GM21717 (cell line): ENCODE measurements around the gene DUS2.
"Not testable (repeated sequence)": the region's sequence is repeated elsewhere in the genome, so short reads cannot be mapped to it uniquely, and the experiment has no call there.

ENCODE experiments used
- ATAC-seq: cut with Tn5 transposase; IDR thresholded peaks from one replicate; pipeline ENCODE4 v1.9.1; 2021; ENCODE audit warnings: mild to moderate bottlenecking, moderate library complexity; ENCODE audit not compliant: unreplicated experiment

The DUS2 gene

DNA sequence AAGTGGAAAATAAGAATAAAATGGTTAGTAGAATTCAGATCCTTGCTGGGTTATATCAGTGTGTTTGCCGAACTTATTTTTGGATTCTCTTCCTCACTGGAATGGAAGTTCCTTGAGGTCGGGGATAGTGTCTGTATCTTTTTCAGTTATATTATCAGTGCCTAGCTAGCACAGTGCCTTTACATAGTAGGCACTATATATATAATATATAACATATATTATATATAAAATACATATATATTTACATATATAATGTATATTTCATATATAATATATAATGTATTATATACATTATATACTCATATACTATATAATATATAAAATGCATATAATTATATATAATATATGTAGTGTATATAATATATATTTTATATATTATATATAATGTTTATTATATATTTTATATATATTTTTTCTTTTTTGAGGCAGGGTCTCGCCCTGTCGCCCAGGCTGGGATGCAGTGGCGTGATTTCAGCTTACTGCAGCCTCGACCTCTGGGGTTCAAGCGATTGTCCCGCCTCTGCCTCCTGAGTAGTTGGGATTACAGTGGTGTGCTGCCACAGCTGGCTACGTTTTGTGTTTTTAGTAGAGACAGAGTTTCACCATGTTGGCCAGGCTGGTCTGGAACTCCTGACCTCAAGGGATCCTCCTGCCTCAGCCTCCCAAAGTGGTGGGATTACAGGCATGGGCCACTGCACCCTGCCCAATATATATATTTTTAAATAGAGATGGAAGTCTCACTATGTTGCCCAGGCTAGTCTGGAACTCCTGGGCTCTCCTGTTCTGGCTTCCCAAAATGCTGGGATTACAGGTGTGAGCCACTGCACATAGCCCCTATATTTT, 65.3 kb downstream of the DUS2 start:
- ATAC-seq: no peak

DNA sequence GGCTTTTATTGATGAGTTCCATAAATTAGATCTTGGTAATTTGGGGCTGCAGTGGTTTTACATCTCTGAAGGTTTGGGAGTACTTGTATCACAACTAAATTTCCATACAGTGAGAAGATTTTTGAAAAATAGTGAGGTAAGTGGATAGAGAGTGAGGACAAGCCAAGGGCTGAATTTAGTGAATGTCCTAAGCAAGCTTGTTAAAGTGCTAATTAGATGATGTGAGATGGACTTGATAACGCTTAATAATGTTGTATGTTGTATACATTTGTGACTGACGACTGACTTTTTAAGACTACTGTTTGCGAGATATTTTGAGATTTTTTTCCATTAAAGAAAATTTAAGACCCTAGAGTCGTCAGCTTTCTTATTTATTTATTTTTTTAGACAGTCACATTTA, 66.0 kb downstream of the DUS2 start:
- ATAC-seq: no peak

DNA sequence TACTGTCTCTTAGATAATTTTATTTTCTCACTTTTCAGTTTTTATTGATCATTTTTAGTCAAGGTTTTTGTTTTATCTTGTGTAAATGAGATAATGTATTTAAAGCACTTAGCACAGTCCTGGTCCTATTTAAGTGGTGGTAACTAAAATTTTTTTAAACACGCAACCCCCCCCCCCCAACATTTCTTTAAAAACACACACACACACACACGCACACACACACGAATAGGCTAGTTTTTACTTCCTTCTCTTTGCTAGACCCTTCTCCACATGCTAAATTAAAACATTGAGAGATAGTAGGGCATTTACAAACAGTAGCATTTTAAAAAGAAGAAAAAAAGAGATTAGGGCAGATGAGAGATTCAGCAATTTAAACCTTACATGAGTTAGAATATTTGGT, 67.0 kb downstream of the DUS2 start:
- no peak for ATAC-seq

DNA sequence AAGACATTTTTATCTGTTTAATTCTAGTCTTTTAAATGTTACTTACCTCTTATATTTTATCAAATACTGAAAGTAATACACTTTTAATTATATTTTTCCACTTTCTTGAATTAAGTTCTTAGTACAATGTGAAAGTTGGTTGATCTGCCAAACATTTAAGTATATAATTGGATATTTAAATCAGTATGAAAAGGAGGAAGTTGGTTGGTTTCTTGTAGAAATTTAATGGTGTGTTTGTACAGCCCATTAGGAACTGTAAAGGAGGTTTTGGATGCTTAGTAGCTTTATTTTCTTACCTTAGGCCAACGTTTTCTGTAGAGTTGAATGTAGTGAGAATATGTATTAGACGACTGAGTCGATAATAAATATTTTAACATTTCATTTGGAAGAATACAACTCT, 67.4 kb downstream of the DUS2 start:
- no peak for ATAC-seq

DNA sequence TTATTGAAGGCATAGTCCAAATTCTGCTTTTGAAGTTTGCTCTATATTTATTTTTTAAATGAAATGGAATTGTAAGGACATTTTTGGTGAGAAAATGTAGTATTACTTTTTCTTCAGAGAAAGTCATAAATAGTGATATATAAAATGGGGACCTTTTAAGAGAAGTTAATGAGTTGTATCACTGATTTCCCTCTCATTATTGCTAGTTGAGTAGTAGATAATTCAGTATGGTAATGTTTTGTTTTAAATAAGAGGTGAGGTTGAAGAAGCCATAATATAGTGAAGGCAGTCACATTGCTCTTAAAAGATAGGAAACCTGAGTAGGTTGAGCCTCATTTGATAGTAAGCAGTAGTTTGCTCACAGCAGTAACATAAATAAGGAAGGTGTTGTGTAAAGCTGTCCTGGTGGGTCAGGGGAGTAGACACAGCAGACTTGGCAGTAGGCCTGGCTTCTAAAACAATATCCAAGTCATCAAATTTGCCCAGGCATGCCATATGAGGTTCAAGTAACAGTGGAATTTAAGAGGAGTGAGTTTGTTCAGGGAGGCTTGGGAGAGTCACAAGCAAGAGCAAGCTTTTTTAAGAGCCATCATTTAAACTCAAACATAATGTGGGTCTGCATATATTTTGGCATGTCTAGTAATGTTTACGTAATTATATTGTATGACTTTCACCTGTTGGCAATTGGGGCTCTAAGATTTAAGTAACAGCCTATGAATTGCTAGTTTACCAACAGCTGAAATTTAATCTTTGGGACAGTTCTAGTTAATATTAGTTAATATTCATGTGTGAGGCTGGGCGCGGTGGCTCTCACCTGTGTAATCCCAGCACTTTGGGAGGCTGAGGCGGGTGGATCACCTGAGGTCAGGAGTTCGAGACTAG, 68.5 kb downstream of the DUS2 start:
- ATAC-seq: no peak

DNA sequence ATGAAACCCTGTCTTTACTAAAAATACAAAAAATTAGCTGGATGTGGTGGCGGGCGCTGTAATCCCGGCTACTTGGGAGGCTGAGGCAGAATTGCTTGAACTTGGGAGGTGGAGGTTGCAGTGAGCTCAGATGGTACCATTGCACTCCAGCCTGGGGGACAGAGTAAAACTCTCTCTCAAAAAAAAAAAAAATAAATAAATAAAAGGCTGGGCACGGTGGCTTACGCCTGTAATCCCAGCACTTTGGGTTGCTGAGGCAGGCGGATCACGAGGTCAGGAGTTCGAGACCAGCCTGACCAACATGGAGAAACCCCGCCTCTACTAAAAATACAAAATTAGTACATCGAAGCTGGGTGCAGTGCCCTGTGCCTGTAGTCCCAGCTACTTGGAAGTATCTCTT, 69.2 kb downstream of the DUS2 start:
- not testable (repeated sequence) for ATAC-seq

DNA sequence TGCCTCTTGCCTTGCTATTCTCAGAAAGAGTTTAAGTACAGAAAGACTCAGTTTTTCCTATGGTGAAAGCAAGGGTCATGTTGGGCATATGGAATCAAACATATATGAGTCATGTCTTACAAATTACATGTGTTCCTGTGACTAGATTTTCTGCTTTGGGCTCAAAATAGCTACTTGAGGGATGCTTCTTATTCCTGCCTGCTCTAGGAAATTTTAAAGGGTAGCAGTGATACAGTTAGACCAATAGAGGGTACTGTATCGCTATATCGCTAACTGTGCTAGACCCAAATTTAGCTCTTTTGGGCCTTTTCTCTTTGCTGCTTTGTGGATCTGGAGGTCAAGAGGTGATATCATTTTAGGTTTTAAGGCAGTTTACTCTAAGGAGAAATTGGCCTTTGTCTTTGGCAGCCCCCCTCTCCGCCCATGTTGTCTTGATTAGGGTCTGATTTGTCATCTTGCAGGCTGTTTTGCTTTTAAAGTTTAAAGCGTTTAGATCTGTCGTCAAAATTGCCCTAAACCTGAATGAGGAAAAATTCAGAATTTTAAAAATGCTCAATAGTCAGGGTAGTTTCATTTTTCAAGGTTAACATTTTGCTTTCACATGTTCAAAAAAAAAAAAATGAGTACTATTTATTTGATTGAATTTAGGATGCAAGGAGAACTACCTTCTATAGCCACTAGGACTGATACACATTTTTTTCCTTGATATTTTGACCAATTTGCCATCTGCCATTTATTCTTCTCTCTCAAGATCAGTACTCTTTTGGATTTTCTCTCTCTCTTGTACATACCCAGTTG, 70.9 kb downstream of the DUS2 start:
- no peak for ATAC-seq

DNA sequence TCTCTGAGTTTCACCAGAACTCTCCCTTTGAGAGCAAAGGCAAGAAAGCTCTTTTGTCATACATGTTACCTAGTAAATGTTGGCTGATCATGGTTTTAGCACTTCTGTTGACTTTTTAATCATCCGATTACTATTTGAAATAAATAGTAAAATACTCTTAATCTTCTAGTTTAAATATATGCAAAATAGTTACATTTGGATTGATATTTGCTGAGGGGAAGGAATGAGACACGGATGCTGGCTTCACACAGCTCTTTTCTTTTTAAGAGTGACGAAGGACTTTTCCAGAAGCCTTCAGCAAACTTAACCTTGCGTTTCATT, 71.5 kb downstream of the DUS2 start:
- ATAC-seq: no peak

DNA sequence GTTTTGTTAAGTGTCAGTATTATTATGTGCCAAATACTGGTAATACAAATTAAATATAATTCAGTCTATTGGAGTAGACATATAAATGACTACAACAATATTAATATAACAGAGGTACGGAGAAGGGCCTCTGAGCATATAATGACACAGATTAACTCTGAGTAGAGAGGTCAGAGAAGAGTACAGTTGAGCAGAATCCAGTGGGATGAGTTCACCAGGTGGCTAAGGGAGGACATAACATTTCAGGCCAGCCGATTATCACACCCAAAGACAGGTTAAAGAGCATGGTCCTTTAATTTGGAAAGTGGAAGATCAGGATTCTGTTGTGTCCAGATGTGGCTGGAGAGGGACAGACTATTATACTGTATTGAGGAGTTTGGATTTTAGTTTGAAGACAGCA, 73.4 kb downstream of the DUS2 start:
- no peak for ATAC-seq

DNA sequence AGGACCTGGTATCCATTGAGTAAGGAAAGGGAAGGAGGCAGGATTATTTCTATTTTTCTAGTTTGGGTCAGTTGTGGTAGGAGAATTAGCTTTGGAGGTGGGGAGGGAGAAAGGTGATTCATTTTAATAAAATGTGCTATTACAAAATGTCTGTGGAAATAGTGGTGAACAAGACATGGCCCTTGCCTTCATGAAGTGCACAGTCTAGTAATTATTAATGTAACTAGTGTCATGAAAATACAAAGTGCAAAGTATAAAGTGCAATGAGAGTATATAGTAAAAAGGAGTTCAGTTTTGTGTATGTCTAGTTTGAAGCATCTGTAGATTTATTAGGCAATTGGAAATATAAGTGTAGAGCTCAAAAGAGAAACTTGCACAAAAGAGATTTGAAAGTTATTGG, 74.0 kb downstream of the DUS2 start:
- no peak for ATAC-seq

DNA sequence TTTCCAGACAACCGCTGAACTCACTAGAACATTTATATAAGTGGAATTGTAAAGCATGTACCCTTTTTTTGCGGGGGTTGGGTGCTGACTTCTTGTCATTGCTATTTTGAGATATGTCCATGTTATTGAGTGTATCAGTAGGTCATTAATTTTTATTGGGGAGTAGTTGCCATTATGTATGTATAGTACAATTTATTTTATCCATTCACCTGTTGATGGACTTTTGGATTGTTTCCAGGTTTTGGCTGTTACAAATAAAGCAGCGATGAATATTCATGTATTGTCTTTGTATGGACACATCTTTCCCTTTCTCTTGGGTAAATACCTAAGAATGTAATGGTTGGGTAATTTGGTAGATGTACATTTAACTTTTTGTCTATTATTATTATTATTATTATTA, 74.8 kb downstream of the DUS2 start:
- no peak for ATAC-seq

DNA sequence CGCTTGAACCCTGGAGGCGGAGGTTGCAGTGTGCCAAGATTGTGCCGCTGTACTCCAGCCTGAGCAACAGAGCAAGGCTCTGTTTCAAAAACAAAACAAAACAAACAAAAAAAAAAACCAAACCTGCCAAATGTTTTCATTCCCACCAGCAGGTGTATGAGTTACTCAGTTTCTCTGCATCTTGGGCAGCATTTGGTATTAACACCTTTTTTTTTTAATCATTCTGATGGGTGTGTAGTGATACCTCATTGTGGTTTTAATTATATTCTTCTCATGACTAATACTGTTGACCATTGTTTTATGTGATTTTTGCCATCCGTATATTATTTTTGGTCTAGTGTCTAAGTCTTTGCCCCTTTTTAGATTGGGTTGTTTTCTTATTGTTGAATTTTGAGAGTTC, 77.4 kb downstream of the DUS2 start:
- ATAC-seq: no peak

DNA sequence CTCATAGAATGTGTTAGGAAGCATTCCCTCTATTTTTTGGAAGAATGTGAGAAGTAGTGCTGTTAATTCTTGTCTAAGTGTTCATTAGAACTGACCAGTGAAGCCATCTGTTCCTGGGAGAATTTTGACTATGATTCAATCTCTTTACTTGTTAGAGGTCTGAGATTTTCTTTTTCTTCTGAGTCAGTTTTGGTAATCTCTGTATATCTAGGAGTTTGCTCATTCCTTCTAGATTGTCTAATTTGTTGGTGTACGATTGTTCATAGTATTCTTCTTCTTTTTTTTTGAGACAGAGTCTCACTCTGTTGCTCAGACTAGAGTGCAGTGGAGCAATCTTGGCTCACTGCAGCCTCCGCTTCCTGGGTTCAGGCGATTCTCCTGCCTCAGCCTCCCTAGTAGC, 82.5 kb downstream of the DUS2 start:
- ATAC-seq: no peak

DNA sequence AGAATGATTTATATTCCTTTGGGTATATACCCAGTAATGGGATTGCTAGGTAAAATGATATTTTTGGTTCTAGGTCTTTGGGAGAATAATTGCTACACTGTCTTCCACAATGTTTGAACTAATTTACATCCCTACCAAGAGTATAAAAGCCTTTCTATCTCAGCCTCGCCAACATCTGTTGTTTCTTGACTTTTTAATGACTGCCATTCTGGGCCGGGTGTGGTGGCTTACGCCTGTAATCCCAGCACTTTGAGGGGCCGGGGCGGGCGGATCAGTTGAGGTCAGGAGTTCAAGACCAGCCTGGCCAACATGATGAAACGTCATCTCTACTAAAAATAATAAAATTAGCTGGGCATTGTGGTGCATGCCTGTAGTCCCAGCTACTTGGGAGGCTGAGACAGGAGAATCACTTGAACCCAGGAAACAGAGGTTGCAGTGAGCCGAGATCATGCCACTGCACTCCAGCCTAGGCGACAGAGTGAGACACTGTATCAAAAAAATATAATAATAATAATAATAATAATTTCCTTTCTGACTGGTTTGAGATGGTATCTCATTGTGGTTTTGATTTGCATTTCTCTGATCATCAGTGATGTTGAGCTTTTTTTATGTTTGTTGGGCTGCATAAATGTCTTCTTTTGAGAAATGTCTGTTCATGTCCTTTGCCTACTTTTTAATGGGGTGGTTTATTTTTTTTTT, 84.3 kb downstream of the DUS2 start:
- not testable (repeated sequence) for ATAC-seq

DNA sequence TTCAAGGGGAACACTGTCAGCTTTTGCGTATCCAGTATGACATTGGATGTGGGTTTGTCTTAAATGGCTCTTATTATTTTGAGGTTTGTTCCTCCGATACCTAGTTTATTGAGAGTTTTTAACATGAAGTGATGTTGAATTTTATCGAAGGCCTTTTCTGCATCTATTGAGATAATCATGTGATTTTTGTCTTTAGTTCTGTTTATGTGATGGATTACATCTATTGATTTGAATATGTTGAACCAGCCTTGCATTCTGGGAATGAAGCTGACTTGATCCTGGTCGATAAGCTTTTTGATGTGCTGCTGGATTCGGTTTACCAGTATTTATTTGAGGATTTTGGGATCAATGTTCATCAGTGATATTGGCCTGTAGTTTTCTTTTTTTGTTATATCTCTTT, 86.1 kb downstream of the DUS2 start:
- not testable (repeated sequence) for ATAC-seq

DNA sequence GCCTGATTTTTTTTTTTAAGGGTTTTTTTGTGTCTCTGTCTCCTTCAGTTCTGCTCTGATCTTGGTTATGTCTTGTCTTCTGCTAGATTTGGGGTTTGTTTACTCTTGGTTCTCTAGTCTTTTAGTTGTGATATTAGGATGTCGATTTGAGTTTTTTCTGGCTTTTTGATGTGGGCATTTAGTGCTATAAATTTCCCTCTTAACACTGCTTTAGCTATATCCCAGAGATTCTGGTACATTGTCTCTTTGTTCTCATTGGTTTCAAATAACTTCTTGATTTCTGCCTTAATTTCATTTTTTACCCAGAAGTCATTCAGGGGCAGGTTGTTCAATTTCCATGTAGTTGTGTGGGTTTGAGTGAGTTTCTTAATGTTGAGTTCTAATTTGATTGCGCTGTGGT, 87.5 kb downstream of the DUS2 start:
- ATAC-seq: not testable (repeated sequence)

DNA sequence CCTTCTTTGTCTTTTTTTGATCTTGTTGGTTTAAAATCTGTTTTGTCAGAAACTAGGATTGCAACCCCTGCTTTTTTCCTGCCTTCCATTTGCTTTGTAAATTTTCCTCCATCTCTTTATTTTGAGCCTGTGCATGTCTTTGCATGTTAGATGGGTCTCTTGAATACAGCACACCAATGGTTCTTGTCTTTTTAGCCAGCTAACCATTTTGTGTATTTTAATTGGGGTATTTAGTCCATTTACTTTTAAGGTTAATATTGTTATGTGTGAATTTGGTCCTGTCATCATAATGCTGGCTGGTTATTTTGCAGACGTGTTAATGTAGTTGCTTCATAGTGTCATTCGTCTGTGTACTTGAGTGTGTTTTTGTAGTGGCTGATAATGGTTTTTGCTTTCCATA, 88.3 kb downstream of the DUS2 start:
- ATAC-seq: no peak

DNA sequence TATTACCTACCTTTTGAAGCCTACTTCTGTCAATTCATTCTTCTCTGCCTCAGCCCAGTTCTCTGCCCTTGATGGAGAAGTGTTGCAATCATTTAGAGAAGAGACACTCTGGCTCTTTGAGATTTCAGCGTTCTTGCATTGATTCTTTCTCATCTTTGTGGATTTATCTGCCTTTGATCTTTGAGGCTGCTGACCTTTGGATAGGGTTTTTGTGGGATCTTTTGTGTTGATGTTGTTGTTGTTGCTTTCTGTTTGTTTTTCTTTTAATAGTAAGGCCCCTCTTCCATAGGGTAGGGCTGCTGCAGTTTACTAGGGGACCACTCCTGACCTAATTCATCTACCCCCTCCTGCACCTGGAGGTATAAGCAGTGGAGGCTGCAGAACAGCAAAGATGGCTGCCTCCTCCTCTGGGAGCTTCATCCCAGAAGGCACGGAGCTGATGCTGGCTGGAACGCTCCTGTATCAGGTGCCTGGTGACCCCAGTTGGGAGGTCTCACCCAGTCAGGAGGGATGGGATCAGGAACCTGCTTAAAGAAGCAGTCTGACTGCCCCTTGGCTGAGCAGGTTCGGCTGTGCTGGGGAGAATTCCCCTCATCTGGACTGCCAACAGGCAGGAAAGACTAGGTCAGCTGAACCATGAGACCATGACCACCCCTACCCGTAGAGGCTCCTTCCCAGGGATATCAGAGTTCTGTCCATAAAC, 90.1 kb downstream of the DUS2 start:
- no peak for ATAC-seq

DNA sequence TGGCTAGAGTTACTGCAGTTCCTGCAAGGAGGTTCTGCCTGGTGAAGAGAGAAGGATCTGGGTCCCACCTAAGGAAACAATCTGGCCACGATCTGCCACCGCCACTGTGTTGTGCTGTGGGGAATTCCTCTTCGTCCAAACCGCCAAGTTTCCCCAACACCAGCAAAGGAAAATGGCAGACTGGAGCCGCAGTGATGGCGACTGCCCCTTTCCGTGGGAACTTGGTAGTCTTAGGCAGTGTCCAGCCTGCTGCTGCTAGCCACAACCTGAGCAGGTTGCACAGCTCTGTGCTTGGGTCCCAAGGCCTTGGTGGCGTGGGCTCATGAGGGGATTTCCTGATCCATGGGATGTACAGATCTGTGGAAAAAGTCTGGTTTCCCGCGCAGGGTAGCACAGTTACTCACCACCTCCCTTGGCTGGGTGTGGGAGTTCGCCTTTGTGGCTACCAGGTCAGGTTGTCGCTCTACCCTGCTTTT, 90.7 kb downstream of the DUS2 start:
- ATAC-seq: no peak

DNA sequence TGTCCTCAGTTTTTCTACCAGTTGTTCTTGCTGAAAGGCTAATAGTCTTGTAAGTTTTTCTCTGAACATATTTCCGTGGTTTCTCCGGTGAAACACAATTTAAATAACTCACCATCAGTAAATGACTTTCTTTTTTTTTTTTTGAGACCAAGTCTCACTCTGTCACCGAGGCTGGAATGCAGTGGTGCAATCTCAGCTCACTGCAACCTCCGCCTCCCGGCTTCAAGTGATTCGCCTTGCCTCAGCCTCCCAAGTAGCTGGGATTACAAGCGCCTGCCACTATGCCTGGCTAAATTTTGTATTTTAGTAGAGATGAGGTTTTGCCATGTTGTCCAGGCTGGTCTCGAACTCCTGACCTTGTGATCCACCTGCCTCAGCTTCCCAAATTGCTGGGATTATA, 91.9 kb downstream of the DUS2 start:
- not testable (repeated sequence) for ATAC-seq
